Hepatocyte (in vitro differentiated cells): ENCODE results near the gene PPP1CA.

Experiments used
- CTCF ChIP-seq: fragments of 200-600 bp; sonication (generic); IDR thresholded peaks from 2 replicates; pipeline ENCODE4 v1.5.1; 2016; ENCODE audit warnings: antibody characterized with exemption, mild to moderate bottlenecking; ENCODE audit not compliant: poor library complexity
- EZH2phosphoT487 ChIP-seq: fragments of 200-600 bp; sonication (generic); IDR thresholded peaks from one replicate; pipeline ENCODE4 v1.6.1; 2018; ENCODE audit warnings: antibody characterized with exemption, mild to moderate bottlenecking, low read depth, moderate library complexity; ENCODE audit not compliant: unreplicated experiment, severe bottlenecking

GRCh38 chr11:67436459-67437081, 34.9 kb upstream of the PPP1CA start:
- TF ChIP-seq CTCF (no peak), EZH2phosphoT487 (no peak)
